Measurements from ENCODE around the gene NHLRC4.

Gene NHLRC4

DNA sequence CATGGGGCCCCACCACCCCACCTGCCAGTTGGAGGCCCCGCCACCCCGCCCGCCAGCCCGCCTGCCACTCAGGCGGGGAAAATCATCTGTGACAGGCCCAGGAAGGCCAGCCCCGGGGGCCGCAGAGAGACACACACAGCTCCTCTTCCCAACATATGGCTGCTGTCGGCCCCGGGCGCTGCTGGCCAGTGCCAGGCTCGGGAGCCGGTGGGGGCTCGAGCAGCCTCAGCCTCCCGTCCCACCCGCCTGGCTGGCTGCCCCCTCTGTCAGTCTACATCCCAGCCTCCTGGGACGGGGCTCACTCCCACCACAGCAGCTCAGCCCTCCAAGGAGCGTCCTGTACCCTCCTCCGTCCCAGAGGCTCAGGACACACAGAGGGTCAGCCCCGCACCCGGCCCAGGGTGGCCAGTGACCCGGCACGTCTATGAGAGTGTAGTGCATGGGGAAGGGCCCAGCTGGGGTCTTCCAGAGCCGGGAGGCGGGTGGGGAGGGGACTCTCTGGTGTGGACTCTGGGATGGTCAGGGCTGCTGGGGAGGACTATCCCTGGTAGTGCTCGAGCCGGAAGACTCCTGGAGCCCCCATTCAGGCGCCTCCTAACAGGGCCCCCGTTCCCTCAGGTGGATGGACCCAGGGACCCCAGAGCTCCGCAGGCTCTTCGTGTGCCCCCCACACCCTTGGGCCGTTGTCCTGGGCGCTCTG, 10.2 kb upstream of the NHLRC4 start:
- H3K9me3 ChIP-seq (ENCODE audit: insufficient read depth, low read length), result no peaks in the 10 kb centered on the region
- no peak overlapping the region for H3K9ac ChIP-seq (ENCODE audit: insufficient read length, low read depth)
- TF ChIP-seq ZNF274 (IDR thresholded peaks at IDR 0.05; ENCODE audit: low read depth, low read length) (no peak), YY1 (IDR thresholded peaks at IDR 0.05; ENCODE audit: insufficient read depth, insufficient read length) (no peak), SUZ12 (IDR thresholded peaks at IDR 0.05; ENCODE audit: extremely low read depth, insufficient read depth, insufficient read length) (no peak)
- H3K4me3 ChIP-seq (ENCODE audit: insufficient read length, low read depth), result no peak overlapping the region
- peaks cover 15% of the 10 kb centered on the region for H3K4me1 ChIP-seq (ENCODE audit: insufficient read depth, insufficient read length)
- DNase-seq (ENCODE audit: low read depth, low spot score), result no peak
- H3K27me3 ChIP-seq (ENCODE audit: insufficient read depth, insufficient read length), result peaks cover 33% of the 10 kb centered on the region
- H3K36me3 ChIP-seq (ENCODE audit: insufficient read depth, insufficient read length, low read length), result peaks cover 33% of the 10 kb centered on the region

DNA sequence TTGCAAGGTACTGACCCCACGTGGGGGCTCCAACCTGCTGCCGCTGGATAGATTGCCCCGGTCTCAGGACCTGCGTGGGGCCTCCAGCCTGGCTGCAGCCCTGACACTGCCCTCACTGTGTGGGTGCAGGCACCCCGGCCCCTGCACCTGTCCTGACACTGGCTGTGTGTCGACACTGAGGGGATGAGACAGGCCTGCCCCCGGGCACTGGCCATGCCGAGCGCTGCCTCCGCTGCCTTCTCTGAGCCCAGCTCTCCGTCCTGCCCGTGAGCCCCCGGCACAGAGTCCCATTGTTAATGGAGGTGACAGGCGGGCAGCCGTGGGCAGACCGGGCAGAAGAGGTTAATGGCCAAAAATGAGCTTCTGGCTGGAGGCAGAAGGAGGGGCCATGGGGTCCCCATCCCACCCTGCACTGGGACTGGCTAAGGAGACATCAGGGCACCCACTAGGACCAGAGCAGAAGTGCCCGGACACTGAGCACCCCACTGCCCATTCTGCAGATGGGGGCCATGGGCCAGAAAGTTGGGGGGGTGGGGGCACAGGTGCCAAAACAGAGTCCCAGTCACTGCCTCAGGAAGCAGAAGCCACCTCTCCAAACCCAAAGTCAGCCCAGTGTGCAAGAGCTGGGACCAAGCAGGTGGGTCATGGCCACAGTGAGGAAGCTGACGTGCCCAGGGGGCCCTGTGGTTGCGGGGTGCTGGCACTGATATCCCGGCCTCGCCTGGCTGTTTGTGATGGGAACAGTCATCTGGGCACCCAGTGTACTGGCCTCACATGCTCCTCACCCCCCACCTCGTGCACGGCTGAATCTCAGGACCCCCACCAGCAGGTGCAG, 9.1 kb upstream of the NHLRC4 start:
- no peak for DNase-seq (ENCODE audit: low read depth, low spot score)
- Histone ChIP-seq H3K9ac (ENCODE audit: insufficient read length, low read depth) (no peak overlapping the region), H3K4me1 (ENCODE audit: insufficient read depth, insufficient read length) (peaks cover 15% of the 10 kb centered on the region), H3K9me3 (ENCODE audit: insufficient read depth, low read length) (no peaks in the 10 kb centered on the region), H3K4me3 (ENCODE audit: insufficient read length, low read depth) (no peak overlapping the region), H3K36me3 (ENCODE audit: insufficient read depth, insufficient read length, low read length) (peaks cover 24% of the 10 kb centered on the region), H3K27me3 (ENCODE audit: insufficient read depth, insufficient read length) (peaks cover 39% of the 10 kb centered on the region)
- TF ChIP-seq YY1 (IDR thresholded peaks at IDR 0.05; ENCODE audit: insufficient read depth, insufficient read length) (no peak), SUZ12 (IDR thresholded peaks at IDR 0.05; ENCODE audit: extremely low read depth, insufficient read depth, insufficient read length) (no peak), ZNF274 (IDR thresholded peaks at IDR 0.05; ENCODE audit: low read depth, low read length) (no peak)

DNA sequence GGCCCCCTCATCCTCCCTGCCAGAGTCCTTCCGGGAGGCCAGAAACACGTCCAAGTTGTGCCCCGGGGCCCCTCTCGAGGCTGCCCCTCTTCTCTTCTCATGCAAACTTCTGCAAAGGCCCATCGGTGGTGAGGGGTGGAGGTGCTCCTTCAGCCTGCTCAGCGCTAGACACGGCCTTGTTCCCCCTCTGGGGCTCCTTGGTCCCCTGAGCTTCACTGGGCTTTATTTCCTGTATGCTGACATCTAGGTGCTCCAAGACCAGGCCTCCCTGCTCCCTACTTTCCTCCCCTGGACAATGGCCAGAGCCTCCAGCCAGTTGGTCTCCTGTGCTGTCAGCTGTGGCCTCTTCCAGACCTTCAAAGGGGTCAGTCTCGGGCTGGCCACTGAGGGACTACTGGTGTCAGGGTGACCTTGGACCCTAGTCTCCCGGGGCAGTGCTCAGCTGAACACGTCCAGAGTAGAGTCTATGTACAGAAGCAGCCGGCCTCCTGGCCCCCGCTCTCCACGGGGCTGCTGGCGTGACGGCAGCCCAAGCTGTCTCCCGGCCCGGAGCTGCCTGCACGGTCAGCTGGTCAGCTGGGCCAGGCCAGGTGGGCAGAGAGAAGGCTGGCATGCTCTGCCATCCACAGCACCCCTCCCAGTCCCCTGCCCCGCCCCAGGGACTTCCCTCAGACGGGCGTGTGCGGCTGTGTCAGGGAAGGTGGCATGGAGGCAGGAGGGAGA, 8.3 kb upstream of the NHLRC4 start:
- H3K9me3 ChIP-seq (ENCODE audit: insufficient read depth, low read length), result no peaks in the 10 kb centered on the region
- peaks cover 15% of the 10 kb centered on the region for H3K4me1 ChIP-seq (ENCODE audit: insufficient read depth, insufficient read length)
- peak overlapping the region; percentile 32 for H3K9ac ChIP-seq (ENCODE audit: insufficient read length, low read depth)
- peaks cover 18% of the 10 kb centered on the region for H3K36me3 ChIP-seq (ENCODE audit: insufficient read depth, insufficient read length, low read length)
- no peak overlapping the region for H3K4me3 ChIP-seq (ENCODE audit: insufficient read length, low read depth)
- TF ChIP-seq YY1 (IDR thresholded peaks at IDR 0.05; ENCODE audit: insufficient read depth, insufficient read length) (no peak), ZNF274 (IDR thresholded peaks at IDR 0.05; ENCODE audit: low read depth, low read length) (no peak), SUZ12 (IDR thresholded peaks at IDR 0.05; ENCODE audit: extremely low read depth, insufficient read depth, insufficient read length) (no peak)
- DNase-seq (ENCODE audit: low read depth, low spot score), result no peak
- peaks cover 42% of the 10 kb centered on the region for H3K27me3 ChIP-seq (ENCODE audit: insufficient read depth, insufficient read length)

DNA sequence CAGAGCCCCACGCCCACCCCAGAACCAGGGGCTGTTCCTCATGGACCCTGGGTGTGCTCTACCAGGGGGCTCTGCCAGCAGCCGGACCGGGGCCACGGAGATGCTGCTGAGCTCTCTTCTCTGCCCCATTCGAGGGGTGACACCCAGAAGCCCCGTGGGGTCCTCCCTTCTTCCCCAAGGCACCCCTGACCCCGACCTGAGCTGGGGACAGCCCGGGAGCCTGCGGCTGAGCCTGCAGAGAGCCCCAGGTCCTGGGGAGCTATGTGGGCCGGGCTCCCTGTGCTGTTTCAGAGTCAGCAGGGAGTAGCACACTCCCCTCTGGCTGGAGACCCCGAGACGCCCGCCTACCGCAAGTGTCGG, 7.8 kb upstream of the NHLRC4 start:
- peak overlapping the region; percentile 68 for H3K9ac ChIP-seq (ENCODE audit: insufficient read length, low read depth)
- no peak overlapping the region for H3K4me3 ChIP-seq (ENCODE audit: insufficient read length, low read depth)
- H3K4me1 ChIP-seq (ENCODE audit: insufficient read depth, insufficient read length), result peaks cover 15% of the 10 kb centered on the region
- TF ChIP-seq YY1 (IDR thresholded peaks at IDR 0.05; ENCODE audit: insufficient read depth, insufficient read length) (no peak), SUZ12 (IDR thresholded peaks at IDR 0.05; ENCODE audit: extremely low read depth, insufficient read depth, insufficient read length) (no peak), ZNF274 (IDR thresholded peaks at IDR 0.05; ENCODE audit: low read depth, low read length) (no peak)
- no peak for DNase-seq (ENCODE audit: low read depth, low spot score)
- peaks cover 42% of the 10 kb centered on the region for H3K27me3 ChIP-seq (ENCODE audit: insufficient read depth, insufficient read length)
- no peaks in the 10 kb centered on the region for H3K9me3 ChIP-seq (ENCODE audit: insufficient read depth, low read length)
- H3K36me3 ChIP-seq (ENCODE audit: insufficient read depth, insufficient read length, low read length), result peaks cover 12% of the 10 kb centered on the region

DNA sequence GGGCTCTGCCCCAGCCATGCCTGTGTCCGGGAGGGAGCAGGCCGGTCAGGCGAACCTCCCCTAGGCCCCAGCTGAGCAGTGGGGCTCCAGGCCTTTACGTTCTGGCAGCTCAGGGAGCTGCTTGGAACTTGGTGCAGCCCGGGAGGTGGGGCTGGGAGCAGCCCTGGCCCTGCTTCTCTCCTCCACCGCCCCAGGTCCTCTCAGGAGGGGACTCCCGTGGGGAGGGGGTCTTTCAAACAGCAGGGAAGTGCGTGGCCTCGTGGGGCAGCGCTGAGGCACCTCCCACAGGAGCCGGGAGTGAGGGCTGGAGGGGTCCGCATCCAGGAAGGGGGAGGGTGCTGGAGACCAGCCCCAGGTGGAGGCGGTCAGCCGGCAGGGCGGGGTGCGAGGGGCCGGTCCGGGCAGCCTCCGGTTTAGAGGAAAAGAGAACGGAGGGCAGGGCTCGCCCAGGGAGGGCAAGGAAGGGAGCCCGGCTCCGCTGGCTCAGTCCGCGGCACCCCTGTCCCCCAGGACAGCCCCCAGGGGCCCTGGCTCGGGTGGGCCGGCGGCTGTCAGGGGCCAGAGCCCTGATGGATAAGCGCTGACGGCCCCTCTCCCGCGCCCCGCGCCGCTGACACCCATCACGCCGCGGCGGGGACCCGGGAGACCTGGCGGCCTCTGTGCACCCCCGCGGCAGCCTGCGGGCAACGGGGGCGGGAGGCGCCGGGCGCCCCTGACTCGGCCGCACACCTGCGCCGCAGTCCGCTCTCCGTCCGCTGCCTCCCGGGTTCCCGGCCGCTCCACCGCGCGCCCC, 7.2 kb upstream of the NHLRC4 start:
- DNase-seq (ENCODE audit: low read depth, low spot score), result no peak
- H3K9me3 ChIP-seq (ENCODE audit: insufficient read depth, low read length), result no peaks in the 10 kb centered on the region
- H3K9ac ChIP-seq (ENCODE audit: insufficient read length, low read depth), result peak overlapping the region; percentile 68
- no peak for TF ChIP-seq YY1 (IDR thresholded peaks at IDR 0.05; ENCODE audit: insufficient read depth, insufficient read length)
- no peak for TF ChIP-seq ZNF274 (IDR thresholded peaks at IDR 0.05; ENCODE audit: low read depth, low read length)
- no peak for TF ChIP-seq SUZ12 (IDR thresholded peaks at IDR 0.05; ENCODE audit: extremely low read depth, insufficient read depth, insufficient read length)
- H3K4me3 ChIP-seq (ENCODE audit: insufficient read length, low read depth), result peak overlapping the region; percentile 0
- H3K36me3 ChIP-seq (ENCODE audit: insufficient read depth, insufficient read length, low read length), result peaks cover 9% of the 10 kb centered on the region
- H3K4me1 ChIP-seq (ENCODE audit: insufficient read depth, insufficient read length), result peaks cover 15% of the 10 kb centered on the region
- H3K27me3 ChIP-seq (ENCODE audit: insufficient read depth, insufficient read length), result peaks cover 42% of the 10 kb centered on the region

DNA sequence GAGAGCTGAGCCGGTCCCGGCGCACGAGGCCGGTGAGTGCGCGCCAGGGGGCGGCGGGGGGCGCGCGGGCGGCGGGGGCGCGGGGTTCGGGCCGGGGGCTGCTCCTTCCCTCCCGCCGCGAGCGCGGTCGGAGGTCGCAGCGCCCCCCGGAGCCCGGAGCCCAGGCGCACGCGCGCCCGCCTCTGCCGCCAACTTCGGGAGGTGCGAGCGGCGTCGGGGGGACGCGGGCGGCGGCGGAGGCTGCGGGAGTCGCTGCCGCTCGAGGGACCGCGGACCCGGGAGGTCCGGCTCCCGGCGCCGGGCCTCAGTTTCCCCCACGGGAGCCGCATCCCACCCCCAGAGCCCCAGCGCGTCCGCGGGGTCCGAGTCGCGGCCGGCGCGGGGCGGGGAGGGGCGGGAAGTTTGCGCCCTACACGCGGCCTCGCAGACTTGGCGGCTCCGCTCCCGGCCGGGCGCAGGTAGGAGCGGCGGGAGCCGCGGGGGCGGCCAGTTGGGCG, 6.6 kb upstream of the NHLRC4 start, which contains the start of gene PRR35:
Gene PRR35, plus strand, starts transcription at position 191 of the 497 bp plus-strand sequence. CDS start 2,901 bp downstream, outside the sequence.
- H3K9me3 ChIP-seq (ENCODE audit: insufficient read depth, low read length), result no peaks in the 10 kb centered on the region
- peak within 1 kb of the TSS; percentile 68 for H3K9ac ChIP-seq (ENCODE audit: insufficient read length, low read depth)
- H3K36me3 ChIP-seq (ENCODE audit: insufficient read depth, insufficient read length, low read length), result peaks cover 2% of the 10 kb centered on the region
- no peak for DNase-seq (ENCODE audit: low read depth, low spot score)
- peak within 1 kb of the TSS; percentile 24 for H3K4me3 ChIP-seq (ENCODE audit: insufficient read length, low read depth)
- TF ChIP-seq SUZ12 (IDR thresholded peaks at IDR 0.05; ENCODE audit: extremely low read depth, insufficient read depth, insufficient read length), result no peak
- no peak for TF ChIP-seq ZNF274 (IDR thresholded peaks at IDR 0.05; ENCODE audit: low read depth, low read length)
- TF ChIP-seq YY1 (IDR thresholded peaks at IDR 0.05; ENCODE audit: insufficient read depth, insufficient read length), result no peak
- H3K27me3 ChIP-seq (ENCODE audit: insufficient read depth, insufficient read length), result peaks cover 42% of the 10 kb centered on the region
- peaks cover 18% of the 10 kb centered on the region for H3K4me1 ChIP-seq (ENCODE audit: insufficient read depth, insufficient read length)
